Hepatocyte (in vitro differentiated cells): ENCODE measurements around the gene GALE. TPM values are rescaled to one million over a fixed set of nuclear protein-coding genes. Genes with fewer than 3 reads are reported as not detected.

Source experiments
- DNase-seq: peaks from one replicate; pipeline ENCODE4 v3.0.0-alpha.2; 2016; ENCODE audit warnings: low spot score
- H2AFZ ChIP-seq: fragments of 200-600 bp; sonication (generic); 2 replicates; pipeline ENCODE4 v1.6.0; 2016; ENCODE audit warnings: antibody characterized with exemption, mild to moderate bottlenecking
- H3K27ac ChIP-seq: fragments of 200-600 bp; sonication (generic); 2 replicates; pipeline ENCODE4 v1.5.1; 2016; ENCODE audit warnings: mild to moderate bottlenecking
- H3K27me3 ChIP-seq: fragments of 200-600 bp; sonication (generic); 2 replicates; pipeline ENCODE4 v1.6.1; 2016
- H3K36me3 ChIP-seq: fragments of 200-600 bp; sonication (generic); replicated peaks from 2 replicates; pipeline ENCODE4 v1.5.1; 2016; ENCODE audit warnings: low read depth; ENCODE audit not compliant: insufficient read depth
- H3K4me1 ChIP-seq: fragments of 200-600 bp; sonication (generic); 2 replicates; pipeline ENCODE4 v1.5.1; 2016; ENCODE audit warnings: mild to moderate bottlenecking, moderate library complexity; ENCODE audit not compliant: insufficient read depth
- H3K4me2 ChIP-seq: fragments of 200-600 bp; sonication (generic); 2 replicates; pipeline ENCODE4 v1.6.0; 2016
- H3K4me3 ChIP-seq: fragments of 200-600 bp; sonication (generic); 2 replicates; pipeline ENCODE4 v1.5.1; 2016; ENCODE audit warnings: mild to moderate bottlenecking
- H3K79me2 ChIP-seq: fragments of 200-600 bp; sonication (generic); 2 replicates; pipeline ENCODE4 v1.6.0; 2017; ENCODE audit warnings: mild to moderate bottlenecking
- H3K9me2 ChIP-seq: fragments of 200-600 bp; sonication (generic); replicated peaks from 2 replicates; pipeline ENCODE4 v1.6.0; 2017; ENCODE audit warnings: mild to moderate bottlenecking; ENCODE audit not compliant: insufficient read depth
- H3K9me3 ChIP-seq: fragments of 200-600 bp; sonication (generic); 2 replicates; pipeline ENCODE4 v1.5.1; 2016; ENCODE audit warnings: low read depth, mild to moderate bottlenecking
- H4K20me1 ChIP-seq: fragments of 200-600 bp; sonication (generic); 2 replicates; pipeline ENCODE4 v1.6.0; 2016; ENCODE audit warnings: mild to moderate bottlenecking; ENCODE audit not compliant: insufficient read depth, poor library complexity, severe bottlenecking
- EZH2 ChIP-seq: fragments of 200-600 bp; sonication (generic); IDR thresholded peaks from 2 replicates; pipeline ENCODE4 v1.6.1; 2016; ENCODE audit warnings: antibody characterized with exemption, mild to moderate bottlenecking, borderline replicate concordance
- EZH2phosphoT487 ChIP-seq: fragments of 200-600 bp; sonication (generic); IDR thresholded peaks from one replicate; pipeline ENCODE4 v1.6.1; 2018; ENCODE audit warnings: antibody characterized with exemption, mild to moderate bottlenecking, low read depth, moderate library complexity; ENCODE audit not compliant: unreplicated experiment, severe bottlenecking
- WGBS: methylation state at CpG from one replicate; pipeline ENCODE4 v1.1.6; 2016; ENCODE audit warnings: low lambda C conversion rate; ENCODE audit errors: missing lambda C conversion rate; 5-methylcytosine and 5-hydroxymethylcytosine counted together
- polyA plus RNA-seq: library from polyadenylated mRNA; unstranded; fragments of >200 nt; fragmentation: Nextera tagmentation; extraction: Ambion mirVana; gene quantifications from 2 replicates; pipeline ENCODE4 v1.2.1, GENCODE V29; 2016
- total RNA-seq: library from RNA; depleted of rRNA; stranded (reverse); fragments of >200 nt; gene quantifications from 2 replicates; pipeline ENCODE4 v1.2.3, GENCODE V29; 2014
- TF ChIP-seq, protein P1 (sequence below): fragments of 200-600 bp; sonication (generic); IDR thresholded peaks from 2 replicates; pipeline ENCODE4 v1.5.1; 2016; ENCODE audit warnings: antibody characterized with exemption, mild to moderate bottlenecking; ENCODE audit not compliant: poor library complexity

Gene GALE
- total and polyA plus RNA-seq, 2 experiments from 2014 or later, result 89.9 to 114 TPM

DNA sequence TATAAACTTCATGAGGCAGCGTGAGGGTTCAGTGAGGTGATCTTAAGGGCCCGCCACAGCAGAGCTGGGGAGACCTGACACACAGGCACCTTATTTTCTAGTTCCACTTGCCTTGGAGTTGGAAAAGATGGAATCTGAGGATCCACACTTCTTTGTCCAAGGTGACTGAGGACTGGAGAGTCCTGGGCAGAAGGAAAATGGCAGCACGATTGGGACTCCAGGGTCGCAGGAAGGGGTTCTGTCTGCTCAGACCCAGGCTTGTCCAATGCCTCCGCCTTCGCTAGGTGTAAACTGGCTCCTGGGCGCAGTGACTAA is 1.3 kb downstream of the GALE start:
- H4K20me1 ChIP-seq, result no peaks in the 10 kb centered on the region
- peak overlapping the region; percentile 93 for H3K4me2 ChIP-seq
- 56% methylated on average over 7 of the region's 7 CpGs for WGBS
- H3K4me3 ChIP-seq, result no peak overlapping the region
- H3K27me3 ChIP-seq, result no peaks in the 10 kb centered on the region
- TF ChIP-seq, protein P1, sequence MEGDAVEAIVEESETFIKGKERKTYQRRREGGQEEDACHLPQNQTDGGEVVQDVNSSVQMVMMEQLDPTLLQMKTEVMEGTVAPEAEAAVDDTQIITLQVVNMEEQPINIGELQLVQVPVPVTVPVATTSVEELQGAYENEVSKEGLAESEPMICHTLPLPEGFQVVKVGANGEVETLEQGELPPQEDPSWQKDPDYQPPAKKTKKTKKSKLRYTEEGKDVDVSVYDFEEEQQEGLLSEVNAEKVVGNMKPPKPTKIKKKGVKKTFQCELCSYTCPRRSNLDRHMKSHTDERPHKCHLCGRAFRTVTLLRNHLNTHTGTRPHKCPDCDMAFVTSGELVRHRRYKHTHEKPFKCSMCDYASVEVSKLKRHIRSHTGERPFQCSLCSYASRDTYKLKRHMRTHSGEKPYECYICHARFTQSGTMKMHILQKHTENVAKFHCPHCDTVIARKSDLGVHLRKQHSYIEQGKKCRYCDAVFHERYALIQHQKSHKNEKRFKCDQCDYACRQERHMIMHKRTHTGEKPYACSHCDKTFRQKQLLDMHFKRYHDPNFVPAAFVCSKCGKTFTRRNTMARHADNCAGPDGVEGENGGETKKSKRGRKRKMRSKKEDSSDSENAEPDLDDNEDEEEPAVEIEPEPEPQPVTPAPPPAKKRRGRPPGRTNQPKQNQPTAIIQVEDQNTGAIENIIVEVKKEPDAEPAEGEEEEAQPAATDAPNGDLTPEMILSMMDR, result no peak
- TF ChIP-seq EZH2phosphoT487, result no peak
- TF ChIP-seq EZH2, result no peak
- peaks cover 18% of the 10 kb centered on the region for H3K4me1 ChIP-seq
- no peaks in the 10 kb centered on the region for H3K36me3 ChIP-seq
- DNase-seq, result no peak
- H2AFZ ChIP-seq, result no peak overlapping the region
- H3K27ac ChIP-seq, result peak overlapping the region; percentile 99
- peaks cover 6% of the 10 kb centered on the region for H3K79me2 ChIP-seq
- H3K9me3 ChIP-seq, result no peaks in the 10 kb centered on the region
- no peaks in the 10 kb centered on the region for H3K9me2 ChIP-seq

DNA sequence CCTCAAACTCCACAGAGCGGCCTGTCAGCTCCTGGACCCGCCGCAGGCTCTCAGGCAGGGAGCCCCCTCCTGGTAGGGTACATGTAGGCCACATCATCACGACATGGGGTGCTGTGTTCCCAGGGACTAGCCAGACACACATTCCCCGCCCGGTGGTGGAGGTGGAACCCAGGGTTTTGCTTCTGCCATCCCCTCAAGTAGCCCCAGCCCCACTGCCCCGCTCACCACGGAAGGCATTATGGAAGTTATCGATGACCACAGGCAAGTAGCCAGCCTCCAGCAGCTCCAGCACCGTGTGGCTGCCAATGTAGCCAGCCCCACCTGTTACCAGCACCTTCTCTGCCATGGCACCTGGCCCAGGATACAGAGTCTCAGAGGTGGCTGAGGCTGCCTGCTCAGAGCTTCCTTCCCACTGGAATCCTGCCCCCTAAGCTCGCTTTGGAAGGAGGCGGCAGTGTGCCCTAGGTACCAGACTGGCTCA is 1.9 kb downstream of the GALE start:
- Histone ChIP-seq H2AFZ (no peak overlapping the region), H3K9me3 (no peaks in the 10 kb centered on the region), H3K9me2 (no peaks in the 10 kb centered on the region), H3K79me2 (peaks cover 7% of the 10 kb centered on the region), H3K36me3 (no peaks in the 10 kb centered on the region), H3K4me3 (no peak overlapping the region), H4K20me1 (no peaks in the 10 kb centered on the region), H3K4me1 (peaks cover 19% of the 10 kb centered on the region), H3K27me3 (no peaks in the 10 kb centered on the region), H3K27ac (peak overlapping the region; percentile 99), H3K4me2 (peak overlapping the region; percentile 93)
- 92% methylated on average over 9 of the region's 12 CpGs for WGBS
- no peak for TF ChIP-seq EZH2
- no peak for DNase-seq

DNA sequence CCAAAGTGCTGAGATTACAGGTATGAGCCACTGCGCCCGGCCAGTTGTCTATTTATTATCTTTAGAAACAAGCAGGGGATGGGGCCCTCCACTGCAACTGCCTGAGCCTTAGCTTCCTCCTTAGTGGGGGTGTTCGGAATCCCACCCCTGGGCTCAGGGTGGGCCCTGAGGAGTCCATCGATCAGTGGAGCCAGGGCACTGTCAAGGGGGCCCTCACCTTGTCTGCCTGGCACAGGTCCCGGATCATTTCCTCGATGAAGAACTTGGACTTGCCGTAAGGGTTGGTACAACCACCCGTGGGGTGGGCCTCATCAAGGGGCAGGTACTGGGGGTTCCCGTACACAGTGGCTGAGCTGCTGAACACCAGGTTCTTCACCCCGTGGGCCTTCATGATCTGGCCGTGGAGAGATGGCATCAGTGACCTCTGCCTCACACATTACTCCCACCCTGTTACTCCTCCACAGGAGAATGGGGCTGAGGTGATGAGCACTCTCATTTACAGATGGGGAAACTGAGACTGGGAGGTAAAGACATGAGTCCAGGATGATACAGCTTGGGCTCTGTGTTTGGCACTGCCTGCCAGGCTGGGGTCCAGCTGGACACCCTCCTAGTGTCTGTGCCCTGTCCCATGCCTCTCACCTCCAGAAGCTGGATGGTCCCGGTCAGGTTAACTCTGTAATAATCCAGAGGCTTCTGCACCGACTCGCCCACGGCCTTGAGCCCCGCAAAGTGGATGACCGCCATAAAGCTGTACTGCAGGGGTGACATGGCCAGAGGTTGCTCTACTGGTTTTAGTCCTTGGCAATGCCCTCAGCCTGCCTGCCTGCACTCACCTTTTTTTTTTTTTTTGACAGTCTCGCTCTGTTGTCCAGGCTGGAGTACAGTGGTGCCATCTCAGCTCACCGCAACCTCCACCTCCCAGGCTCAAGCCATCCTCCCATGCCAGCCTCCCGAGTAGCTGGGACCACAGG is 2.8 kb downstream of the GALE start:
- Histone ChIP-seq H3K4me1 (peaks cover 24% of the 10 kb centered on the region), H3K4me3 (no peak overlapping the region), H3K79me2 (peaks cover 16% of the 10 kb centered on the region), H4K20me1 (no peaks in the 10 kb centered on the region), H3K27ac (peak overlapping the region; percentile 99), H3K4me2 (peak overlapping the region; percentile 93), H3K9me2 (no peaks in the 10 kb centered on the region), H3K27me3 (no peaks in the 10 kb centered on the region), H3K9me3 (no peaks in the 10 kb centered on the region), H2AFZ (no peak overlapping the region), H3K36me3 (no peaks in the 10 kb centered on the region)
- TF ChIP-seq EZH2 (no peak), EZH2phosphoT487 (no peak)
- TF ChIP-seq, protein P1, result no peak
- no peak for DNase-seq
- 89% methylated on average over 20 of the region's 20 CpGs for WGBS
